Esophagus squamous epithelium (tissue), 5 donors: Measurements from ENCODE around the gene TPRG1. TPM values are rescaled to one million over a fixed set of nuclear protein-coding genes. Genes with fewer than 3 reads are reported as not detected.

ENCODE experiments used
- DNase-seq: peaks from one replicate; lab custom pipeline; 2025; lab: John Stamatoyannopoulos, UW
- H3K27ac ChIP-seq, 4 donors: fragments of 200-600 bp; sonication (generic); one replicate each; pipeline ENCODE4 v1.5.1; 2016 to 2019; ENCODE audit warnings: mild to moderate bottlenecking in 1 of 4
- H3K27me3 ChIP-seq, 4 donors: fragments of 200-600 bp; sonication (generic); 1 replicate in 3 of 4; 2 replicates in 1 of 4; pipeline versions ENCODE4 v1.5.1 to v1.6.0; 2017 to 2021; ENCODE audit warnings: antibody characterized with exemption in 1 of 4
- H3K36me3 ChIP-seq, 3 donors: fragments of 200-600 bp; sonication (generic); one replicate each; pipeline ENCODE4 v1.5.1; 2016 to 2019
- H3K4me1 ChIP-seq, 3 donors: fragments of 200-600 bp; sonication (generic); one replicate each; pipeline ENCODE4 v1.5.1; 2017 to 2019
- H3K4me3 ChIP-seq, 4 donors: fragments of 200-600 bp; sonication (generic); 1 replicate in 3 of 4; 2 replicates in 1 of 4; pipeline ENCODE4 v1.5.1; 2016 to 2019; ENCODE audit warnings: mild to moderate bottlenecking in 2 of 4, moderate library complexity in 1 of 4
- H3K9me3 ChIP-seq, 3 donors: fragments of 200-600 bp; sonication (generic); one replicate each; pipeline ENCODE4 v1.5.1; 2016 to 2019
- CTCF ChIP-seq, 6 experiments: fragments of 450-650 bp in 4 of 6; fragments of 200-600 bp in 2 of 6; sonication (generic) in 2 of 6; IDR thresholded peaks; one replicate each; pipeline ENCODE4 v1.5.1; 2016 to 2019; ENCODE audit warnings: antibody characterized with exemption in 6 of 6, mild to moderate bottlenecking in 4 of 6, moderate library complexity in 4 of 6
- POLR2A ChIP-seq, 4 donors: fragments of 450-650 bp; IDR thresholded peaks; one replicate each; pipeline ENCODE4 v1.6.1; 2017; ENCODE audit warnings: antibody characterized with exemption in 4 of 4, mild to moderate bottlenecking in 4 of 4, moderate library complexity in 3 of 4
- WGBS, 2 donors: methylation state at CpG; one replicate each; pipeline ENCODE4 v1.1.5; 2018; 5-methylcytosine and 5-hydroxymethylcytosine counted together
- intact Hi-C: fragments of 100-400 bp; cut with DNase I; formaldehyde crosslinking; loops from one replicate; pipeline ENCODE4 v1.15.0; 2022
- total RNA-seq, 4 donors: library from RNA; depleted of rRNA; stranded (reverse); fragments of >200 nt; gene quantifications; one replicate each; pipeline ENCODE4 v1.1.0, GENCODE V29; 2016
- donor health status: DM: yes; HTN: yes; CAD: no.

The TPRG1 gene
- total RNA-seq, 4 donors from 2014 or later, result 15.1 to 23.3 (median 22.1) TPM

DNA sequence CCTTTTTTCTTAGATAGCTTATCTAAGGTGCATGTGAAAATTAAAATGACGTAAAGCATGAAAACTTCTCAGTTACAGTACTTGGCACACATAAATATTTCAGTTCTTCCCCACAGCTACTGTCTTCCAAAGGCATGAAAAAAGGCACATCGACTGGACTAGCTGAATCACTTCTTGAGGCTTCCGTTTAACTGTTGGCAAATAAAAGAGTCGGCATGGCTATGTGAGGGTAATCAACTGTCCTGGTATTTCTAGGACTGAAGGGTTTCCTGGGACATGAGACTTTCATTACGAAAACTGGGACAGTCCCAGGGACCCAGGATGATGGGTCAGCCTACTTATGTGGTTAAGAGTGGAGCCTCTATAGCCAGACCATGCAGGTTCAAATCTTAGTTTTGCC lies 168.2 kb downstream of the TPRG1 start:
- WGBS, 2 donors, result 94 to 98% methylated on average over 5 of the region's 5 CpGs
- H3K27me3 ChIP-seq, result no peaks in the 10 kb centered on the region
- no peak for DNase-seq
- no peak overlapping the region for H3K4me3 ChIP-seq
- no peaks in the 10 kb centered on the region for H3K36me3 ChIP-seq
- H3K4me1 ChIP-seq, result peaks cover 0 to 5% (median 0%) of the 10 kb centered on the region in 3 donors
- H3K27ac ChIP-seq, result no peak overlapping the region
- TF ChIP-seq CTCF (IDR thresholded peaks at IDR 0.05), result no peak
- TF ChIP-seq POLR2A (IDR thresholded peaks at IDR 0.05), result no peak
- intact Hi-C loops, result no loop called here
- no peaks in the 10 kb centered on the region for H3K9me3 ChIP-seq

GRCh38 chr3:189340680-189341460 lies 169.1 kb downstream of the TPRG1 start:
- Histone ChIP-seq H3K9me3 (no peaks in the 10 kb centered on the region), H3K4me3 (no peak overlapping the region), H3K27me3 (no peaks in the 10 kb centered on the region), H3K27ac (no peak overlapping the region), H3K36me3 (no peaks in the 10 kb centered on the region), H3K4me1 (peaks cover 0 to 5% (median 0%) of the 10 kb centered on the region in 3 donors)
- TF ChIP-seq POLR2A (IDR thresholded peaks at IDR 0.05) (no peak), CTCF (IDR thresholded peaks at IDR 0.05) (peak in 3 of 6 experiments; percentile 20 to 44 (median 26))
- DNase-seq, result no peak
- intact Hi-C loops, result no loop called here
- WGBS, 2 donors, result 65 to 70% methylated on average over 7 of the region's 7 CpGs

- no peak overlapping the region for H3K4me3 ChIP-seq
- H3K27me3 ChIP-seq, result no peaks in the 10 kb centered on the region
- no peak overlapping the region for H3K27ac ChIP-seq
- no peaks in the 10 kb centered on the region for H3K9me3 ChIP-seq
- H3K36me3 ChIP-seq, result no peaks in the 10 kb centered on the region
- TF ChIP-seq CTCF (IDR thresholded peaks at IDR 0.05) (no peak), POLR2A (IDR thresholded peaks at IDR 0.05) (no peak)
- WGBS, 2 donors, result 79 to 89% methylated on average over 1 of the region's 1 CpG
- no peak for DNase-seq
- intact Hi-C loops, result no loop called here
- H3K4me1 ChIP-seq, result peaks cover 0 to 5% (median 0%) of the 10 kb centered on the region in 3 donors
These were observed 171.0 kb downstream of the TPRG1 start for GRCh38 chr3:189342811-189343210.

- Histone ChIP-seq H3K4me1 (peaks cover 0 to 5% (median 0%) of the 10 kb centered on the region in 3 donors), H3K27me3 (no peaks in the 10 kb centered on the region), H3K9me3 (no peaks in the 10 kb centered on the region), H3K4me3 (no peak overlapping the region), H3K36me3 (no peaks in the 10 kb centered on the region), H3K27ac (no peak overlapping the region)
- whole genome bisulfite sequencing, 2 donors, result 73 to 82% methylated on average over 5 of the region's 5 CpGs
- intact Hi-C loops, result no loop called here
- TF ChIP-seq POLR2A (IDR thresholded peaks at IDR 0.05) (no peak), CTCF (IDR thresholded peaks at IDR 0.05) (no peak)
- DNase-seq, result no peak
These were observed 173.2 kb downstream of the TPRG1 start for GRCh38 chr3:189344996-189345395.

DNA sequence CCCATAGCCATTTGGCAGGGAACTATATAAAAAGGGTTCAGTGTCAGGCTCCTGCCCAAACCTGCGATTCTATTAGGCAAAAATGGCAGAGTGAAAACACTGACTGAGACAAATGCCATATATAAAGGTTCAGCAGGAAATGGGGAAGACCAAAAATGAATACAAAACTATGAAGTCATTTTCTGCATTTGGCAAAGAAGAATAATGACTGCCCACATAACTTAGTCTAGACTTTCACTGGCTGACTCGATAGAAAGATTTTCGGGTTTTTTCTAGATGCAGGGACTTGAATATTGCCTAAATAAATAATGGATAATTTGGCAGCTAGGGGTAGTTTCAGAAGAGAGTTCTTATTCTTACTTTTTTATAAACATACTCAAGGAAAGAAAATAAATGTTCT lies 178.0 kb downstream of the TPRG1 start:
- Histone ChIP-seq H3K4me1 (peaks cover 5 to 28% (median 8%) of the 10 kb centered on the region in 3 donors), H3K4me3 (no peak overlapping the region), H3K27me3 (no peaks in the 10 kb centered on the region), H3K27ac (no peak overlapping the region), H3K9me3 (no peaks in the 10 kb centered on the region), H3K36me3 (no peaks in the 10 kb centered on the region)
- intact Hi-C loops, result no loop called here
- 25 to 32% methylated on average over 3 of the region's 3 CpGs for WGBS, 2 donors
- no peak for DNase-seq
- no peak for TF ChIP-seq CTCF (IDR thresholded peaks at IDR 0.05)
